ENCODE data around the gene GLIS1.

GRCh38 chr1:53641481-53642214, 97.3 kb downstream of the GLIS1 start:
- TF ChIP-seq CBX3 (IDR thresholded peaks at IDR 0.05; ENCODE audit: low read depth) (no peak), JUND (IDR thresholded peaks at IDR 0.05) (no peak), ZNF274 (IDR thresholded peaks at IDR 0.05; ENCODE audit: low read depth, low read length) (no peak), CTCF (IDR thresholded peaks at IDR 0.05 in 2 of 3, conservative IDR thresholded peaks at IDR 0.05 in 1 of 3; ENCODE audit: borderline replicate concordance in 1 of 3, insufficient read depth in 1 of 3, low read depth in 2 of 3, low read length in 2 of 3) (no peak), SIN3A (IDR thresholded peaks at IDR 0.05; ENCODE audit: low read depth) (no peak), CEBPB (IDR thresholded peaks at IDR 0.05; ENCODE audit: low read depth) (no peak)
